Effector memory CD8-positive, alpha-beta T cell (primary cell): ENCODE results near the gene TMEM170A.
A peak's percentile ranks its signal among the peaks of the same experiment; 100 is the strongest.
"Not testable (repeated sequence)": the region's sequence is repeated elsewhere in the genome, so short reads cannot be mapped to it uniquely, and the experiment has no call there.

ENCODE experiments used
- ATAC-seq: fragments of 150-1000 bp; cut with Tn5 transposase; replicated peaks from 2 replicates; pipeline ENCODE4 v1.10.0; 2021; ENCODE audit warnings: mild to moderate bottlenecking, moderate library complexity
- DNase-seq, 3 experiments: peaks; one replicate each; pipeline ENCODE4 v3.0.0; 2021
- H3K27ac Mint-ChIP-seq, 2 donors: one replicate each; pipeline ENCODE4 v1.8.0; 2022; ENCODE audit warnings: mild to moderate bottlenecking in 2 of 2, mixed read lengths in 2 of 2, moderate library complexity in 2 of 2
- H3K27me3 Mint-ChIP-seq, 2 donors: one replicate each; pipeline ENCODE4 v1.8.0; 2022; ENCODE audit warnings: mixed read lengths in 2 of 2
- H3K36me3 Mint-ChIP-seq: one replicate; pipeline ENCODE4 v1.8.0; 2022; ENCODE audit warnings: mild to moderate bottlenecking, moderate library complexity, mixed read lengths; ENCODE audit not compliant: insufficient read depth
- H3K4me1 Mint-ChIP-seq, 2 donors: one replicate each; pipeline ENCODE4 v1.8.0; 2022; ENCODE audit warnings: low read depth in 2 of 2, mixed read lengths in 2 of 2
- H3K4me3 Mint-ChIP-seq, 2 donors: one replicate each; pipeline ENCODE4 v1.8.0; 2022; ENCODE audit warnings: mild to moderate bottlenecking in 2 of 2, mixed read lengths in 2 of 2, moderate library complexity in 2 of 2
- H3K9me3 Mint-ChIP-seq, 2 donors: one replicate each; pipeline ENCODE4 v1.8.0; 2022; ENCODE audit warnings: mixed read lengths in 2 of 2

TMEM170A gene

GRCh38 chr16:75456486-75456885, 8.0 kb downstream of the TMEM170A start:
- H3K9me3 Mint-ChIP-seq, H3K4me3 Mint-ChIP-seq, ATAC-seq, H3K27me3 Mint-ChIP-seq, DNase-seq: not testable (repeated sequence)
- H3K4me1 Mint-ChIP-seq, result peaks cover 46 to 72% of the 10 kb centered on the region in 2 donors
- peak overlapping the region in 1 of 2 donors; percentile 87 for H3K27ac Mint-ChIP-seq
- H3K36me3 Mint-ChIP-seq, result peaks cover 32% of the 10 kb centered on the region

- H3K27ac Mint-ChIP-seq, result peak overlapping the region in 1 of 2 donors; percentile 62
- peaks cover 35% of the 10 kb centered on the region for H3K36me3 Mint-ChIP-seq
- DNase-seq (no peak), ATAC-seq (no peak)
- H3K27me3 Mint-ChIP-seq, result no peaks in the 10 kb centered on the region
- peak overlapping the region in 1 of 2 donors; percentile 44 for H3K4me3 Mint-ChIP-seq
- H3K4me1 Mint-ChIP-seq, result peaks cover 45 to 67% of the 10 kb centered on the region in 2 donors
- no peaks in the 10 kb centered on the region for H3K9me3 Mint-ChIP-seq
Measured at GRCh38 chr16:75455677-75456076, 8.8 kb downstream of the TMEM170A start.

- Mint-ChIP-seq H3K4me3 (no peak overlapping the region), H3K27ac (peak overlapping the region; percentile 66 to 67), H3K9me3 (no peaks in the 10 kb centered on the region), H3K36me3 (peaks cover 48% of the 10 kb centered on the region), H3K4me1 (peaks cover 30 to 42% of the 10 kb centered on the region in 2 donors), H3K27me3 (no peaks in the 10 kb centered on the region)
- DNase-seq (no peak), ATAC-seq (no peak)
Measured at GRCh38 chr16:75452464-75453190, 11.9 kb downstream of the TMEM170A start.

- Mint-ChIP-seq H3K27me3 (no peaks in the 10 kb centered on the region), H3K9me3 (no peaks in the 10 kb centered on the region), H3K4me3 (no peak overlapping the region), H3K36me3 (peaks cover 48% of the 10 kb centered on the region), H3K27ac (no peak overlapping the region), H3K4me1 (peaks cover 0 to 5% of the 10 kb centered on the region in 2 donors)
- ATAC-seq (no peak), DNase-seq (no peak)
Measured at GRCh38 chr16:75446416-75446815, 18.1 kb downstream of the TMEM170A start.

- H3K27me3 Mint-ChIP-seq, result no peaks in the 10 kb centered on the region
- ATAC-seq, result no peak
- H3K27ac Mint-ChIP-seq, result no peak overlapping the region
- peaks cover 0 to 5% of the 10 kb centered on the region in 2 donors for H3K4me1 Mint-ChIP-seq
- no peak for DNase-seq
- H3K36me3 Mint-ChIP-seq, result peaks cover 40% of the 10 kb centered on the region
- no peaks in the 10 kb centered on the region for H3K9me3 Mint-ChIP-seq
- H3K4me3 Mint-ChIP-seq, result no peak overlapping the region
Measured at GRCh38 chr16:75445298-75445697, 19.2 kb downstream of the TMEM170A start.

- no peaks in the 10 kb centered on the region for H3K9me3 Mint-ChIP-seq
- DNase-seq (no peak), ATAC-seq (no peak)
- no peak overlapping the region for H3K27ac Mint-ChIP-seq
- H3K4me3 Mint-ChIP-seq, result no peak overlapping the region
- H3K4me1 Mint-ChIP-seq, result no peaks in the 10 kb centered on the region
- peaks cover 30% of the 10 kb centered on the region for H3K36me3 Mint-ChIP-seq
- H3K27me3 Mint-ChIP-seq, result no peaks in the 10 kb centered on the region
Measured at GRCh38 chr16:75443298-75443697, 21.2 kb downstream of the TMEM170A start.

- no peaks in the 10 kb centered on the region for H3K27me3 Mint-ChIP-seq
- H3K4me1 Mint-ChIP-seq, result peaks cover 13 to 25% of the 10 kb centered on the region in 2 donors
- peaks cover 0 to 3% of the 10 kb centered on the region in 2 donors for H3K9me3 Mint-ChIP-seq
- H3K27ac Mint-ChIP-seq, result peak overlapping the region; percentile 99
- peaks cover 39% of the 10 kb centered on the region for H3K36me3 Mint-ChIP-seq
- DNase-seq (peak in 2 of 3 experiments; percentile 69 to 70), ATAC-seq (peak; percentile 70)
- H3K4me3 Mint-ChIP-seq, result peak overlapping the region; percentile 90 to 94
Measured at GRCh38 chr16:75433732-75434413, 30.6 kb downstream of the TMEM170A start.

- Mint-ChIP-seq H3K4me1 (peaks cover 17 to 29% of the 10 kb centered on the region in 2 donors), H3K9me3 (peaks cover 0 to 3% of the 10 kb centered on the region in 2 donors), H3K27ac (peak within 1 kb of the TSS; percentile 99), H3K36me3 (peaks cover 42% of the 10 kb centered on the region), H3K27me3 (no peaks in the 10 kb centered on the region), H3K4me3 (peak within 1 kb of the TSS; percentile 90 to 94)
- ATAC-seq, result peak; percentile 85
- peak; percentile 94 to 96 (median 94) for DNase-seq
Measured at GRCh38 chr16:75432828-75433731, 31.4 kb downstream of the TMEM170A start, which contains the start of gene CFDP1. TSS of gene CFDP1 (minus strand) at chr16:75433503. CDS start at chr16:75433352, 151 bp downstream.

- DNase-seq, result no peak
- no peak for ATAC-seq
- Mint-ChIP-seq H3K27me3 (no peaks in the 10 kb centered on the region), H3K9me3 (no peaks in the 10 kb centered on the region), H3K36me3 (peaks cover 39% of the 10 kb centered on the region), H3K27ac (peak overlapping the region in 1 of 2 donors; percentile 49), H3K4me1 (peaks cover 21 to 36% of the 10 kb centered on the region in 2 donors), H3K4me3 (no peak overlapping the region)
Measured at GRCh38 chr16:75429621-75430403, 34.7 kb downstream of the TMEM170A start.

- H3K27ac Mint-ChIP-seq, DNase-seq, H3K4me3 Mint-ChIP-seq, ATAC-seq, H3K9me3 Mint-ChIP-seq, H3K27me3 Mint-ChIP-seq: not testable (repeated sequence)
- Mint-ChIP-seq H3K36me3 (peaks cover 15% of the 10 kb centered on the region), H3K4me1 (peaks cover 12 to 22% of the 10 kb centered on the region in 2 donors)
Measured at GRCh38 chr16:75426524-75426923, 38.0 kb downstream of the TMEM170A start.

- H3K27ac Mint-ChIP-seq, result peak overlapping the region in 1 of 2 donors; percentile 86
- H3K4me3 Mint-ChIP-seq, DNase-seq, H3K27me3 Mint-ChIP-seq, H3K36me3 Mint-ChIP-seq, ATAC-seq, H3K9me3 Mint-ChIP-seq: not testable (repeated sequence)
- H3K4me1 Mint-ChIP-seq, result peaks cover 20 to 27% of the 10 kb centered on the region in 2 donors
Measured at GRCh38 chr16:75424105-75424762, 40.3 kb downstream of the TMEM170A start.

- Mint-ChIP-seq H3K36me3 (peaks cover 5% of the 10 kb centered on the region), H3K27me3 (no peaks in the 10 kb centered on the region), H3K27ac (no peak overlapping the region), H3K4me3 (no peak overlapping the region), H3K4me1 (peaks cover 20 to 28% of the 10 kb centered on the region in 2 donors), H3K9me3 (no peaks in the 10 kb centered on the region)
- ATAC-seq (no peak), DNase-seq (no peak)
Measured at GRCh38 chr16:75423723-75424104, 40.8 kb downstream of the TMEM170A start.
